SJSA1 (cell line): ENCODE measurements around the gene PINK1. TPM values are rescaled to one million over a fixed set of nuclear protein-coding genes. Genes with fewer than 3 reads are reported as not detected.
"Not testable (repeated sequence)": the region's sequence is repeated elsewhere in the genome, so short reads cannot be mapped to it uniquely, and the experiment has no call there.

ENCODE experiments used
- DNase-seq, 2 experiments: peaks; one replicate each; pipeline ENCODE4 v3.0.0-alpha.2; 2015 to 2020; ENCODE audit warnings: low spot score in 2 of 2, low read depth in 1 of 2
- H3K27ac ChIP-seq: fragments of 250-450 bp; sonication (Bioruptor Pico); 2 replicates; pipeline ENCODE4 v1.5.1; 2020; ENCODE audit warnings: mild to moderate bottlenecking, moderate library complexity
- H3K27me3 ChIP-seq: fragments of 250-450 bp; sonication (Bioruptor Pico); replicated peaks from 2 replicates; pipeline ENCODE4 v1.5.1; 2020; ENCODE audit warnings: mild to moderate bottlenecking, moderate library complexity
- H3K36me3 ChIP-seq: fragments of 250-450 bp; sonication (Bioruptor Pico); 2 replicates; pipeline ENCODE4 v1.5.1; 2020; ENCODE audit warnings: mild to moderate bottlenecking
- H3K4me1 ChIP-seq: fragments of 250-450 bp; sonication (Bioruptor Pico); replicated peaks from 2 replicates; pipeline ENCODE4 v1.6.1; 2021; ENCODE audit warnings: mild to moderate bottlenecking
- H3K4me3 ChIP-seq: fragments of 250-450 bp; sonication (Bioruptor Pico); 2 replicates; pipeline ENCODE4 v1.5.1; 2020; ENCODE audit warnings: mild to moderate bottlenecking
- H3K9me3 ChIP-seq: fragments of 250-450 bp; sonication (Bioruptor Pico); replicated peaks from 2 replicates; pipeline ENCODE4 v1.5.1; 2020; ENCODE audit warnings: mild to moderate bottlenecking
- total RNA-seq: library from RNA; depleted of rRNA; stranded (reverse); fragments of >200 nt; shearing (Covaris generic); gene quantifications from 2 replicates; pipeline ENCODE4 v1.2.3, GENCODE V29; 2014

The PINK1 gene
- total RNA-seq, 1 experiment from 2014 or later, result 55.0 TPM

- Histone ChIP-seq H3K9me3 (no peaks in the 10 kb centered on the region), H3K36me3 (peaks cover 20% of the 10 kb centered on the region), H3K27me3 (no peaks in the 10 kb centered on the region), H3K4me1 (peaks cover 14% of the 10 kb centered on the region), H3K27ac (no peak overlapping the region), H3K4me3 (no peak overlapping the region)
- DNase-seq, result no peak
Measured at GRCh38 chr1:20663969-20664715, 30.9 kb downstream of the PINK1 start.

DNA sequence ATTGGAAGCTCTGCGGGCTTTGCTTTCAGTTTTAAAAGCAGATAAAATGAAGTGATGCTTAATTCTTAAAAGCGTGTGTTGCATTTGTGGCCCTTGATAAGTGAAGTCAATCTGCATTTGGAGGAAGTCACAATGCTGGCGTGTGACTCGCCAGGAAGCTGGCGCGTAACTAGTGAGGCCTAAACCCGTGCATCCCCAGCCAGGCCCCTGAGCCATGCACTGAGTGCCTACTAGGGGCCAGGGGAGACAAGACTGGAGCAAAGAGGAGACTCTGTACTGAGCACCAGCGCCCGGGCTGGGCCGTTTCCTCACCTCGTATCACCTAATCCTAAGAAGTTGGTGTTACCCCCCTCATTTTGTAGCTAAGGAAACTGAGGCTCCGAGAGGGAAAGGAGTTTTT lies 32.5 kb downstream of the PINK1 start:
- H3K9me3 ChIP-seq, result no peaks in the 10 kb centered on the region
- DNase-seq, result no peak
- peaks cover 4% of the 10 kb centered on the region for H3K36me3 ChIP-seq
- peaks cover 8% of the 10 kb centered on the region for H3K4me1 ChIP-seq
- no peak overlapping the region for H3K4me3 ChIP-seq
- no peaks in the 10 kb centered on the region for H3K27me3 ChIP-seq
- no peak overlapping the region for H3K27ac ChIP-seq

- Histone ChIP-seq H3K27me3 (no peaks in the 10 kb centered on the region), H3K36me3 (peaks cover under 1% of the 10 kb centered on the region), H3K27ac (no peak overlapping the region), H3K9me3 (no peaks in the 10 kb centered on the region), H3K4me1 (peaks cover 8% of the 10 kb centered on the region), H3K4me3 (no peak overlapping the region)
- no peak for DNase-seq
Measured at GRCh38 chr1:20666146-20666545, 32.9 kb downstream of the PINK1 start.

DNA sequence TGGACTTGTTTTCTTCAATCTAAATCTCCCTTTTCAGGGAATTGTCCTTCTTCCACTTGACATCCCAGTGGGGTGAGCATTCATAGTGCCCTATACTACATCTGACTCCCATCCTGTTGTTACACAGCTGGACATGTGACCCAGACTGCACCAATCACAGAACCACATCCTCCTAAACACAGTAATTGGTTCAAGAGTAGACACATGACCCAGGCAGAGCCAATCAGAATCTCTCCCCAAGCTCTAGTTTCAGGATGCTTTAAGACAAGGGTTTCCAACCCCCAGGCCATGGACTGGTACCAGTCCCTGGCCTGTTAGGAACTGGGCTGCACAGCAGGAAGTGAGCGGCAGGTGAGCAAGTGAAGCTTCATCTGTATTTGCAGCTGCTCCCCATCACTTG lies 33.5 kb downstream of the PINK1 start:
- Histone ChIP-seq H3K27ac (no peak overlapping the region), H3K27me3 (no peaks in the 10 kb centered on the region), H3K9me3 (no peaks in the 10 kb centered on the region), H3K4me3 (no peak overlapping the region), H3K4me1 (peaks cover 7% of the 10 kb centered on the region), H3K36me3 (no peaks in the 10 kb centered on the region)
- no peak for DNase-seq

DNA sequence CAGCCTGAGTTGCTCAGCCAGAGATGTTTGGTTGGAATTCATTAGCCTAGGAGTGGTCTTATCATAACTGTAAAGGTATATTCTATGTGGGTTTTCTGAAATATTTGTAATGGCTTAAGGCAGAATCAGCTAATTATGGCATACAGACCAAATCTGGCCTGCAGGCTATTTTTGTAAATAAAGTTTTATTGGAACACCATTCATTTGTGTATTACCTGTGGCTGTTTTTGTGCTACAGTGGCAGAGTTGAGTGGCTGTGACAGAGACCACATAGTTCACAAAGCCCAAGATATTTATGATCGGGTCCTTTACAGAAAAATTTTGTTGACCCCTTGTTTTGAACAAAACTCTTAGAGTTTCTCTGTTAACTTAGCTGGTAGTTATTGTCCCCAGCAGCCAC lies 35.3 kb downstream of the PINK1 start:
- Histone ChIP-seq H3K27me3 (no peaks in the 10 kb centered on the region), H3K36me3 (no peaks in the 10 kb centered on the region), H3K4me1 (no peaks in the 10 kb centered on the region), H3K9me3 (no peaks in the 10 kb centered on the region), H3K27ac (no peak overlapping the region), H3K4me3 (no peak overlapping the region)
- no peak for DNase-seq

DNA sequence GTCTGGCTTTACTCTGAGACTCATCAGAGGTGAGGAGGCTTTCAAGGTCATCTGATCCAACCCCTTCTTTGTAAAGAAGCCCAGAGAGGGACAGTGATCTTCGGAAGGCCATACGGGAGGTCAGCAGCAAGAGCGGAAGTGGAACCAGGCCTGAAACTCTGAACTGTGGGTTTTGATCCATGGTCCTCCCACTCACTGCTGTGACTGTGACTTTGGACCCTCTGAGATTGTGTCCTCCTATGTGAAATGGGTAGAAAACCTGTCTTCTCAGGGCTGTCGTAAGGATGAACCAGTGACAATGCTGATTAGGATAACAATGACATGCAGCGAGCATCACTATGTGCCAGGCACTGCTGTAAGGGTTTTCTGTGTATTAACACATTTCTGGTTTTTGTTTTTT lies 37.7 kb downstream of the PINK1 start:
- Histone ChIP-seq H3K9me3 (no peaks in the 10 kb centered on the region), H3K4me1 (no peaks in the 10 kb centered on the region), H3K27me3 (no peaks in the 10 kb centered on the region), H3K27ac (no peak overlapping the region), H3K4me3 (no peak overlapping the region), H3K36me3 (no peaks in the 10 kb centered on the region)
- DNase-seq, result no peak

- Histone ChIP-seq H3K27ac (no peak overlapping the region), H3K27me3 (no peaks in the 10 kb centered on the region), H3K36me3 (no peaks in the 10 kb centered on the region), H3K4me1 (no peaks in the 10 kb centered on the region), H3K4me3 (no peak overlapping the region), H3K9me3 (no peaks in the 10 kb centered on the region)
- DNase-seq, result no peak
Measured at GRCh38 chr1:20672265-20672632, 39.0 kb downstream of the PINK1 start.

DNA sequence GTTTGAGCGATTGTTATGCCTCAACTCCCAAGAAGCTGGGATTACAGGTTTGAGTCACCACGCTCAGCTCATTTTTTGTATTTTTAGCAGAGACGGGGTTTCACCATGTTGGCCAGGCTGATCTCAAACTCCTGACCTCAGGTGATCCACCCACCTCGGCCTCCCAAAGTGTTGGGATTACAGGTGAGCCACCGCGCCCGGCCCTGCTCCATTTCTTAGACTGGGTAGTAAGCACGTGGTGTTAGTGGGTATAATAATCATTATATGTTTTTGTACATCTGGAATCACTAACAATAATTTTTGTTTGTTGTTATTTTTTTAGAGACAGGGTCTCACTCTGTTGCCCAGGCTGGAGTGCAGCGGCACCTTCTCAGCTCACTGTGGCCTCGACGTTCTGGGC lies 40.4 kb downstream of the PINK1 start:
- not testable (repeated sequence) for H3K4me1 ChIP-seq, H3K27me3 ChIP-seq, H3K27ac ChIP-seq, H3K36me3 ChIP-seq, H3K4me3 ChIP-seq, DNase-seq, H3K9me3 ChIP-seq

GRCh38 chr1:20678599-20678998 lies 45.3 kb downstream of the PINK1 start:
- Histone ChIP-seq H3K4me1 (no peaks in the 10 kb centered on the region), H3K27ac (no peak overlapping the region), H3K36me3 (no peaks in the 10 kb centered on the region), H3K27me3 (no peaks in the 10 kb centered on the region), H3K4me3 (no peak overlapping the region), H3K9me3 (no peaks in the 10 kb centered on the region)
- no peak for DNase-seq

- H3K4me1 ChIP-seq, result no peaks in the 10 kb centered on the region
- no peak overlapping the region for H3K27ac ChIP-seq
- no peaks in the 10 kb centered on the region for H3K36me3 ChIP-seq
- no peaks in the 10 kb centered on the region for H3K9me3 ChIP-seq
- H3K27me3 ChIP-seq, result no peaks in the 10 kb centered on the region
- DNase-seq, result no peak
- no peak overlapping the region for H3K4me3 ChIP-seq
Measured at GRCh38 chr1:20680269-20680668, 47.0 kb downstream of the PINK1 start.

- Histone ChIP-seq H3K9me3 (no peaks in the 10 kb centered on the region), H3K36me3 (no peaks in the 10 kb centered on the region), H3K4me1 (no peaks in the 10 kb centered on the region), H3K27ac (no peak overlapping the region), H3K4me3 (no peak overlapping the region), H3K27me3 (no peaks in the 10 kb centered on the region)
- DNase-seq, result no peak
Measured at GRCh38 chr1:20681999-20682398, 48.7 kb downstream of the PINK1 start.

GRCh38 chr1:20682571-20683236 lies 49.4 kb downstream of the PINK1 start:
- Histone ChIP-seq H3K4me1 (no peaks in the 10 kb centered on the region), H3K36me3 (no peaks in the 10 kb centered on the region), H3K4me3 (no peak overlapping the region), H3K9me3 (no peaks in the 10 kb centered on the region), H3K27ac (no peak overlapping the region), H3K27me3 (no peaks in the 10 kb centered on the region)
- no peak for DNase-seq

DNA sequence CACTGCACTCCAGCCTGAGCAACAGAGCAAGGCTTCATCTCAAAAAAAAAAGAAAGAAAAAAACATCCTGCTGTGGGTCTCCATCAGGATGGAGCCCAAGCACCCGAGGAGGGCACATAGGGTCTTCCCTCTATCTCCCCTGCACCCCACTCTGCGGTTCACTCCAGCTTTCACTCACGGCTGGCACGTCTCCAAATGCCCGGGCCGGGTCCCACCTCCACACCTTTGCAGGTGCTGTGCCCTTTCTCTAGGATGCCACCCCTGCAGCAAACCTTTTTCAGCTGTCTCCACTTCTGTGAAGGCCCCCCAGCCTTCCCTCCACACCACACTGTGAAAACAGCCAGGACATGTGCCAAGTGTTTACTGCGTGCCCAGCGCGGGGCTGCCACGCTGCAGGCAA lies 50.4 kb downstream of the PINK1 start:
- Histone ChIP-seq H3K27ac (no peak overlapping the region), H3K36me3 (no peaks in the 10 kb centered on the region), H3K27me3 (no peaks in the 10 kb centered on the region), H3K4me1 (no peaks in the 10 kb centered on the region), H3K9me3 (no peaks in the 10 kb centered on the region), H3K4me3 (no peak overlapping the region)
- DNase-seq, result no peak

DNA sequence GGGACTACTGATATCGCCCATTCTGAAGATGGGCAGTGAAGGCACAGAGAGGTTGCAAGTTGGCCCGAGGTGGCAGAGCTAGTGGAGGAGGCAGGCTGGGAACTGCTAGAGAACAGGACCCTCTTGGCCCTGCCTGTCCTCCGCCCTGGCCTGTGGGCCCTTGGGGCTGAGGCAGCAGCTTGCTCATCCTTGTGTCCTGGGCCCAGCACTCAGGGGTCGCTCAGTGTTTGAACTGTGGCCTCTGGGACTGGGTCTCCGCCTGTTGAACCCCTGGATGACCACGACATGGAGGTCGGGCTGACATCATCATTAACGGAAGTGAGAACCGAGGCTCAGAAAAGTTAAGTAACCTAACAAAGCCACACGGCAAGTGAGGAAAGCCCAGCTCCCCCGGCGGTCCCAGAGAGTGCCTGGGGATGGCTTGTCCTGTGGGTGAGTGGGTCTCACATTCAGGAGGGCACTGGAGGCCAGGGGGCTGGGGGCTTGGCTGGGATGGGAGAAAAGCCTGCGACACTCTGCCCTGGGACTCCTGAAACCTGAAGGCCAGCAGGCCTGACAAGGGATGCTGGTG lies 50.9 kb downstream of the PINK1 start:
- Histone ChIP-seq H3K4me3 (no peak overlapping the region), H3K27ac (no peak overlapping the region), H3K36me3 (0 out of 2 replicates have a peak, but pooled peaks cover 2% of the 10 kb centered on the region), H3K9me3 (no peaks in the 10 kb centered on the region), H3K4me1 (no peaks in the 10 kb centered on the region), H3K27me3 (no peaks in the 10 kb centered on the region)
- no peak for DNase-seq
